K562 (cell line): ENCODE data around the gene HLA-DOA. TPM values are rescaled to one million over a fixed set of nuclear protein-coding genes. Genes with fewer than 3 reads are reported as not detected.

ENCODE experiments used
- ADNP ChIP-seq: fragments of 200-800 bp; sonication (Bioruptor generic); IDR thresholded peaks from 2 replicates; pipeline ENCODE4 v1.6.1; 2016; ENCODE audit warnings: missing genetic modification characterization, missing compliant biosample characterization
- BRD9 ChIP-seq: fragments of 450-650 bp; IDR thresholded peaks from 2 replicates; pipeline ENCODE4 v1.6.1; 2018; ENCODE audit warnings: low read depth; ENCODE audit not compliant: partially characterized antibody
- CBX1 ChIP-seq: sonication (generic); IDR thresholded peaks from 2 replicates; pipeline ENCODE4 v1.6.1; 2016; ENCODE audit warnings: antibody characterized with exemption, low read depth, mild to moderate bottlenecking
- ERF ChIP-seq: fragments of 450-650 bp; formaldehyde crosslinking; IDR thresholded peaks from 2 replicates; pipeline ENCODE4 v1.4.0; 2020; ENCODE audit warnings: mild to moderate bottlenecking, mixed read lengths
- ETV5 ChIP-seq: sonication (generic); formaldehyde crosslinking; IDR thresholded peaks from 2 replicates; pipeline ENCODE4 v1.4.0; 2020; ENCODE audit warnings: low read depth, mild to moderate bottlenecking, missing genetic modification reagents
- EWSR1 ChIP-seq: fragments of 450-650 bp; IDR thresholded peaks from 2 replicates; pipeline ENCODE4 v1.6.1; 2018; ENCODE audit warnings: borderline replicate concordance, mild to moderate bottlenecking, low read depth, moderate library complexity; ENCODE audit not compliant: partially characterized antibody
- FOSL1 ChIP-seq: fragments of 200-800 bp; sonication (Bioruptor generic); conservative IDR thresholded peaks from 2 replicates; pipeline ENCODE4 v1.6.1; 2016; ENCODE audit warnings: missing genetic modification characterization, missing compliant biosample characterization
- GABPB1 ChIP-seq: sonication (generic); formaldehyde crosslinking; IDR thresholded peaks from 2 replicates; pipeline ENCODE4 v1.8.0; 2022; ENCODE audit warnings: mild to moderate bottlenecking, missing genetic modification reagents
- MCM7 ChIP-seq, 2 experiments: fragments of 450-650 bp; IDR thresholded peaks; 2 replicates each; pipeline ENCODE4 v1.6.1; 2016 to 2018
- NR2F6 ChIP-seq: fragments of 450-650 bp; formaldehyde crosslinking; IDR thresholded peaks from 2 replicates; pipeline ENCODE4 v1.4.0; 2020; ENCODE audit warnings: mild to moderate bottlenecking
- SP2 ChIP-seq: IDR thresholded peaks from 2 replicates; pipeline ENCODE4 v1.6.1; 2011; ENCODE audit warnings: mild to moderate bottlenecking, low read depth, low read length, moderate library complexity; ENCODE audit not compliant: poor library complexity, severe bottlenecking; ENCODE audit errors: extremely low read depth
- TAF9B ChIP-seq: fragments of 450-650 bp; IDR thresholded peaks from 2 replicates; pipeline ENCODE4 v1.6.1; 2018; ENCODE audit warnings: mild to moderate bottlenecking; ENCODE audit not compliant: partially characterized antibody
- TBL1XR1 ChIP-seq, 2 experiments: IDR thresholded peaks; 2 replicates each; pipeline ENCODE4 v1.6.1; 2012; ENCODE audit warnings: improper control_type of control experiment in 2 of 2, low read length in 2 of 2, mild to moderate bottlenecking in 1 of 2
- XRCC4 ChIP-seq: IDR thresholded peaks from one replicate; pipeline ENCODE4 v1.6.1; 2011; ENCODE audit not compliant: insufficient read depth, insufficient read length; ENCODE audit errors: extremely low read depth
- polyA plus RNA-seq, 8 experiments: library from polyadenylated mRNA; depleted of rRNA in 4 of 8; stranded (reverse) in 5 of 8; unstranded in 3 of 8; fragments of >200 nt; fragmentation: Nextera tagmentation in 2 of 8; fragmentation: Illumina TruSeq in 1 of 8; extraction: Ambion mirVana in 2 of 8; extraction: Trizol in 1 of 8; gene quantifications; 2 replicates each; pipeline versions ENCODE4 v1.2.1 to v1.2.3, GENCODE V29; 2011 to 2014; ENCODE audit warnings: inconsistent platforms in 1 of 8, missing spikeins in 1 of 8
- total RNA-seq, 7 experiments: library from RNA; depleted of rRNA in 6 of 7; stranded (reverse); fragments of >200 nt in 6 of 7; fragmentation: Illumina TruSeq in 2 of 7; extraction: Trizol in 2 of 7; gene quantifications; 2 replicates each; pipeline versions ENCODE4 v1.2.1 to v1.2.3, GENCODE V29; 2011 to 2021; ENCODE audit warnings: low replicate concordance in 1 of 7
- TF ChIP-seq, protein P1 (sequence below): sonication (generic); formaldehyde crosslinking; IDR thresholded peaks from 2 replicates; pipeline ENCODE4 v1.8.0; 2023; ENCODE audit warnings: missing genetic modification reagents, mild to moderate bottlenecking, borderline replicate concordance
- TF ChIP-seq, protein P2 (sequence below): sonication (generic); formaldehyde crosslinking; IDR thresholded peaks from 2 replicates; pipeline ENCODE4 v1.8.0; 2022; ENCODE audit warnings: mild to moderate bottlenecking, missing genetic modification reagents
- TF ChIP-seq, protein P3 (sequence below): sonication (generic); formaldehyde crosslinking; IDR thresholded peaks from 2 replicates; pipeline ENCODE4 v1.8.0; 2022; ENCODE audit warnings: missing genetic modification reagents, mild to moderate bottlenecking, borderline replicate concordance
- TF ChIP-seq, protein P4 (sequence below): fragments of 450-650 bp; formaldehyde crosslinking; IDR thresholded peaks from 2 replicates; pipeline ENCODE4 v1.4.0; 2020; ENCODE audit warnings: mild to moderate bottlenecking, moderate library complexity

Gene HLA-DOA
- total and polyA plus RNA-seq, 9 of the 15 experiments (the other 6 are each of a cell fraction or from before 2014, with no cell fraction given): 0.07 TPM; not detected in 8

DNA sequence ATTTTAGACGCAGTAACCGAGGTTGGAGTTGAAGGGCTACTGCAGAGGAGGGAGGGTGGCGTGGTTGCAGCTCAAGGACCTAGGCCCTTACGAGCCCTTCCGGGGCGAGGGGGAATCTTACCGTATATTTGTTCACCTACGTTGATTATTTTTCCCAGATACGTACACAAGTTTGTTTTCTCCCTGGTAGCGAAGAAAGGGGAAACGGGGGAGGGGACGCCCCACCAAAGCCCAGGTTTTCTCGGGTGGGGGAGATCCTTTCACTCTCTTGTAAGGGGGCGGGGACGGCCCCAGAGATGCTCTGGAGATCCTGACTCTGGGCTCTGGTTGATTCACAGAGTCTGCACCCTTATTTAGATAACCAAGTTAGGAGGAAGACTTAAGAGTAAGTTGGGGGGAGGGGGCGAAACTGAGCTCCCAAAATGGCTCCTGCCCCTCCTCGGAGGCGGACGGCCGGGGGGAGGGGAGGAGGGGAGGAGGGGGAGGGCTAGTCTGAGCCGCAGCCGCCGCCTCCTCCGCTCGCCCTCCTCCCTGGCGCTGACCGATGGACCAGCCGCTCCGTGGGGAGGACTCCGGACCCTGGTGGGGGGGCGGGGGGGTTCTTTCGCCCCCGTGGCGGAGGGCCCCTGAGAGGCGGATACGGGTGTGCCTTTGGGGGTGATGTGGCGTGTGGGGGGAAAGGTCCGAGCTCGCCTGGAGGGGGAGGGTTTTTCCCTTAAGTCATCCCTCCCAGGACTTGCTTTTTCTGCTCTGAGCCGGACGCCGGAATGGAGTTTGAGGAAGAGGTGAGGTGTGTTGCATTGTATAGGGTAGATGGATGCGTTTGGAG is 38.8 kb downstream of the HLA-DOA start (continued):
- TF ChIP-seq FOSL1 (tag) (no peak), MCM7 (IDR thresholded peaks at IDR 0.05) (no peak), TAF9B (no peak), TBL1XR1 (IDR thresholded peaks at IDR 0.05; ENCODE audit: low read length in 2 of 2) (0 out of 4 replicates have a peak, but pooled peaks have one; percentile 5 to 8), EWSR1 (no peak), CBX1 (0 out of 2 replicates have a peak, but pooled peaks have one; percentile 27), GABPB1 (CRISPR knock-in tag) (no peak), NR2F6 (CRISPR knock-in tag) (no peak), SP2 (no peak), ADNP (tag) (no peak), XRCC4 (no peak), ETV5 (CRISPR knock-in tag) (no peak), BRD9 (no peak), ERF (CRISPR knock-in tag) (peak; percentile 26; the same call in 1 of the 2 replicates)
- TF ChIP-seq, protein P1, sequence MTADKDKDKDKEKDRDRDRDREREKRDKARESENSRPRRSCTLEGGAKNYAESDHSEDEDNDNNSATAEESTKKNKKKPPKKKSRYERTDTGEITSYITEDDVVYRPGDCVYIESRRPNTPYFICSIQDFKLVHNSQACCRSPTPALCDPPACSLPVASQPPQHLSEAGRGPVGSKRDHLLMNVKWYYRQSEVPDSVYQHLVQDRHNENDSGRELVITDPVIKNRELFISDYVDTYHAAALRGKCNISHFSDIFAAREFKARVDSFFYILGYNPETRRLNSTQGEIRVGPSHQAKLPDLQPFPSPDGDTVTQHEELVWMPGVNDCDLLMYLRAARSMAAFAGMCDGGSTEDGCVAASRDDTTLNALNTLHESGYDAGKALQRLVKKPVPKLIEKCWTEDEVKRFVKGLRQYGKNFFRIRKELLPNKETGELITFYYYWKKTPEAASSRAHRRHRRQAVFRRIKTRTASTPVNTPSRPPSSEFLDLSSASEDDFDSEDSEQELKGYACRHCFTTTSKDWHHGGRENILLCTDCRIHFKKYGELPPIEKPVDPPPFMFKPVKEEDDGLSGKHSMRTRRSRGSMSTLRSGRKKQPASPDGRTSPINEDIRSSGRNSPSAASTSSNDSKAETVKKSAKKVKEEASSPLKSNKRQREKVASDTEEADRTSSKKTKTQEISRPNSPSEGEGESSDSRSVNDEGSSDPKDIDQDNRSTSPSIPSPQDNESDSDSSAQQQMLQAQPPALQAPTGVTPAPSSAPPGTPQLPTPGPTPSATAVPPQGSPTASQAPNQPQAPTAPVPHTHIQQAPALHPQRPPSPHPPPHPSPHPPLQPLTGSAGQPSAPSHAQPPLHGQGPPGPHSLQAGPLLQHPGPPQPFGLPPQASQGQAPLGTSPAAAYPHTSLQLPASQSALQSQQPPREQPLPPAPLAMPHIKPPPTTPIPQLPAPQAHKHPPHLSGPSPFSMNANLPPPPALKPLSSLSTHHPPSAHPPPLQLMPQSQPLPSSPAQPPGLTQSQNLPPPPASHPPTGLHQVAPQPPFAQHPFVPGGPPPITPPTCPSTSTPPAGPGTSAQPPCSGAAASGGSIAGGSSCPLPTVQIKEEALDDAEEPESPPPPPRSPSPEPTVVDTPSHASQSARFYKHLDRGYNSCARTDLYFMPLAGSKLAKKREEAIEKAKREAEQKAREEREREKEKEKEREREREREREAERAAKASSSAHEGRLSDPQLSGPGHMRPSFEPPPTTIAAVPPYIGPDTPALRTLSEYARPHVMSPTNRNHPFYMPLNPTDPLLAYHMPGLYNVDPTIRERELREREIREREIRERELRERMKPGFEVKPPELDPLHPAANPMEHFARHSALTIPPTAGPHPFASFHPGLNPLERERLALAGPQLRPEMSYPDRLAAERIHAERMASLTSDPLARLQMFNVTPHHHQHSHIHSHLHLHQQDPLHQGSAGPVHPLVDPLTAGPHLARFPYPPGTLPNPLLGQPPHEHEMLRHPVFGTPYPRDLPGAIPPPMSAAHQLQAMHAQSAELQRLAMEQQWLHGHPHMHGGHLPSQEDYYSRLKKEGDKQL (CRISPR knock-in tag): no peak
- TF ChIP-seq, protein P2, sequence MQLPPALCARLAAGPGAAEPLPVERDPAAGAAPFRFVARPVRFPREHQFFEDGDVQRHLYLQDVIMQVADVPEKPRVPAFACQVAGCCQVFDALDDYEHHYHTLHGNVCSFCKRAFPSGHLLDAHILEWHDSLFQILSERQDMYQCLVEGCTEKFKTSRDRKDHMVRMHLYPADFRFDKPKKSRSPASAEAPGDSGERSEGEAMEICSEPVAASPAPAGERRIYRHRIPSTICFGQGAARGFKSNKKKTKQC (CRISPR knock-in tag): no peak
- TF ChIP-seq, protein P3, sequence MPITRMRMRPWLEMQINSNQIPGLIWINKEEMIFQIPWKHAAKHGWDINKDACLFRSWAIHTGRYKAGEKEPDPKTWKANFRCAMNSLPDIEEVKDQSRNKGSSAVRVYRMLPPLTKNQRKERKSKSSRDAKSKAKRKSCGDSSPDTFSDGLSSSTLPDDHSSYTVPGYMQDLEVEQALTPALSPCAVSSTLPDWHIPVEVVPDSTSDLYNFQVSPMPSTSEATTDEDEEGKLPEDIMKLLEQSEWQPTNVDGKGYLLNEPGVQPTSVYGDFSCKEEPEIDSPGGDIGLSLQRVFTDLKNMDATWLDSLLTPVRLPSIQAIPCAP (CRISPR knock-in tag): no peak
- TF ChIP-seq, protein P4, sequence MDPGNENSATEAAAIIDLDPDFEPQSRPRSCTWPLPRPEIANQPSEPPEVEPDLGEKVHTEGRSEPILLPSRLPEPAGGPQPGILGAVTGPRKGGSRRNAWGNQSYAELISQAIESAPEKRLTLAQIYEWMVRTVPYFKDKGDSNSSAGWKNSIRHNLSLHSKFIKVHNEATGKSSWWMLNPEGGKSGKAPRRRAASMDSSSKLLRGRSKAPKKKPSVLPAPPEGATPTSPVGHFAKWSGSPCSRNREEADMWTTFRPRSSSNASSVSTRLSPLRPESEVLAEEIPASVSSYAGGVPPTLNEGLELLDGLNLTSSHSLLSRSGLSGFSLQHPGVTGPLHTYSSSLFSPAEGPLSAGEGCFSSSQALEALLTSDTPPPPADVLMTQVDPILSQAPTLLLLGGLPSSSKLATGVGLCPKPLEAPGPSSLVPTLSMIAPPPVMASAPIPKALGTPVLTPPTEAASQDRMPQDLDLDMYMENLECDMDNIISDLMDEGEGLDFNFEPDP (CRISPR knock-in tag): no peak
